Measurements from ENCODE around the gene ITPRIP.

GRCh38 chr10:104367904-104368303 lies 29.6 kb upstream of the ITPRIP start:
- no peak for TF ChIP-seq CTCF (IDR thresholded peaks at IDR 0.05 in 2 of 3, conservative IDR thresholded peaks at IDR 0.05 in 1 of 3; ENCODE audit: borderline replicate concordance in 1 of 3, insufficient read depth in 1 of 3, low read depth in 2 of 3, low read length in 2 of 3)
- no peak for TF ChIP-seq ZFX (IDR thresholded peaks at IDR 0.05)
- no peak for TF ChIP-seq SRF (IDR thresholded peaks at IDR 0.05; ENCODE audit: low read depth)

Data from HCT116 (cell line).